Spinal cord (tissue), 10 donors: ENCODE results near the gene C4orf50. TPM values are rescaled to one million over a fixed set of nuclear protein-coding genes. Genes with fewer than 3 reads are reported as not detected.
"Not testable (repeated sequence)": the region's sequence is repeated elsewhere in the genome, so short reads cannot be mapped to it uniquely, and the experiment has no call there.

Experiments
- DNase-seq, 6 donors: peaks; one replicate each; pipeline versions ENCODE4 v3.0.0 to v3.0.0-alpha.2; 2013 to 2015; ENCODE audit warnings: low spot score in 6 of 6, low read depth in 4 of 6
- H3K27ac ChIP-seq: one replicate; pipeline ENCODE4 v1.5.1; 2013; ENCODE audit warnings: low read depth, low read length, control low read depth
- H3K27me3 ChIP-seq: one replicate; pipeline ENCODE4 v1.6.1; 2013; ENCODE audit warnings: low read length; ENCODE audit not compliant: control insufficient read depth, insufficient read depth
- H3K36me3 ChIP-seq: one replicate; pipeline ENCODE4 v1.6.1; 2013; ENCODE audit warnings: low read length; ENCODE audit not compliant: control insufficient read depth, insufficient read depth
- H3K4me1 ChIP-seq: one replicate; pipeline ENCODE4 v1.6.1; 2013; ENCODE audit warnings: low read length; ENCODE audit not compliant: control insufficient read depth, insufficient read depth
- H3K4me3 ChIP-seq: one replicate; pipeline ENCODE4 v1.5.1; 2013; ENCODE audit warnings: low read depth, low read length, control low read depth
- H3K9me3 ChIP-seq: one replicate; pipeline ENCODE4 v1.6.1; 2013; ENCODE audit warnings: low read length; ENCODE audit not compliant: control insufficient read depth, insufficient read depth
- WGBS: methylation state at CpG from one replicate; pipeline ENCODE4 v1.1.5; 2013; ENCODE audit warnings: missing lambda C conversion rate; ENCODE audit not compliant: insufficient coverage; 5-methylcytosine and 5-hydroxymethylcytosine counted together
- polyA plus RNA-seq, 2 donors: library from polyadenylated mRNA; unstranded; fragments of 120-200 nt; gene quantifications; one replicate each; pipeline ENCODE4 v1.2.1, GENCODE V29; 2013; ENCODE audit not compliant: insufficient read length in 2 of 2
- total RNA-seq, 2 donors: library from RNA; depleted of rRNA in 1 of 2; stranded (reverse); fragments of 120-200 nt in 1 of 2; fragments of >200 nt in 1 of 2; gene quantifications; one replicate each; pipeline versions ENCODE4 v1.2.3 to v1.2.4, GENCODE V29; 2013 to 2014
- donor health status: healthy.

Gene C4orf50
- total and polyA plus RNA-seq, 4 donors, result 1.9 to 6.4 (median 2.7) TPM

- WGBS, result 88% methylated on average over 2 of the region's 3 CpGs
- DNase-seq, result no peak
- Histone ChIP-seq H3K4me3 (no peak overlapping the region), H3K4me1 (peaks cover 8% of the 10 kb centered on the region), H3K27ac (no peak overlapping the region), H3K27me3 (peaks cover 18% of the 10 kb centered on the region), H3K36me3 (no peaks in the 10 kb centered on the region), H3K9me3 (no peaks in the 10 kb centered on the region)
Measured at GRCh38 chr4:6010789-6011188, 7.4 kb downstream of the C4orf50 start.

- 38% methylated on average over 7 of the region's 8 CpGs for WGBS
- peaks cover 20% of the 10 kb centered on the region for H3K27me3 ChIP-seq
Measured at GRCh38 chr4:6009452-6009851, 8.8 kb downstream of the C4orf50 start.

GRCh38 chr4:6008766-6009385 is 9.4 kb downstream of the C4orf50 start:
- 83% methylated on average over 12 of the region's 19 CpGs for WGBS
- H3K27me3 ChIP-seq, result peaks cover 20% of the 10 kb centered on the region

More at GRCh38 chr4:6009452-6009851, 8.8 kb downstream of the C4orf50 start:
- Histone ChIP-seq H3K36me3 (no peaks in the 10 kb centered on the region), H3K27ac (no peak overlapping the region), H3K4me1 (peaks cover 8% of the 10 kb centered on the region), H3K9me3 (no peaks in the 10 kb centered on the region), H3K4me3 (no peak overlapping the region)
- DNase-seq, result no peak

GRCh38 chr4:6008092-6008551 is 10.1 kb downstream of the C4orf50 start:
- H3K27ac ChIP-seq, result no peak overlapping the region
- DNase-seq, result no peak
- no peaks in the 10 kb centered on the region for H3K36me3 ChIP-seq
- peaks cover 8% of the 10 kb centered on the region for H3K4me1 ChIP-seq
- no peaks in the 10 kb centered on the region for H3K9me3 ChIP-seq
- WGBS, result 17% methylated on average over 54 of the region's 54 CpGs
- peaks cover 20% of the 10 kb centered on the region for H3K27me3 ChIP-seq
- H3K4me3 ChIP-seq, result no peak overlapping the region

More at GRCh38 chr4:6008766-6009385, 9.4 kb downstream of the C4orf50 start:
- DNase-seq, result no peak
- H3K9me3 ChIP-seq, result no peaks in the 10 kb centered on the region
- no peak overlapping the region for H3K4me3 ChIP-seq
- H3K27ac ChIP-seq, result no peak overlapping the region
- H3K4me1 ChIP-seq, result peaks cover 8% of the 10 kb centered on the region
- H3K36me3 ChIP-seq, result no peaks in the 10 kb centered on the region

- H3K27ac ChIP-seq, result no peak overlapping the region
- H3K36me3 ChIP-seq, result no peaks in the 10 kb centered on the region
- no peak overlapping the region for H3K4me3 ChIP-seq
- H3K9me3 ChIP-seq, result no peaks in the 10 kb centered on the region
- peaks cover 24% of the 10 kb centered on the region for H3K27me3 ChIP-seq
- no peaks in the 10 kb centered on the region for H3K4me1 ChIP-seq
- 94% methylated on average over 3 of the region's 4 CpGs for WGBS
- no peak for DNase-seq
Measured at GRCh38 chr4:6005175-6005574, 13.1 kb downstream of the C4orf50 start.

- H3K4me1 ChIP-seq, H3K9me3 ChIP-seq, DNase-seq, H3K36me3 ChIP-seq, H3K4me3 ChIP-seq, H3K27ac ChIP-seq: not testable (repeated sequence)
- H3K27me3 ChIP-seq, result peaks cover 17% of the 10 kb centered on the region
- 0% methylated on average over 1 of the region's 1 CpG for WGBS
Measured at GRCh38 chr4:6003485-6003884, 14.7 kb downstream of the C4orf50 start.

- Histone ChIP-seq H3K36me3 (no peaks in the 10 kb centered on the region), H3K9me3 (no peaks in the 10 kb centered on the region), H3K27me3 (peaks cover 15% of the 10 kb centered on the region), H3K4me1 (peaks cover 4% of the 10 kb centered on the region), H3K4me3 (no peak overlapping the region), H3K27ac (no peak overlapping the region)
- 100% methylated on average over 2 of the region's 3 CpGs for WGBS
- DNase-seq, result no peak
Measured at GRCh38 chr4:6002926-6003325, 15.3 kb downstream of the C4orf50 start.

- 96% methylated on average over 4 of the region's 5 CpGs for WGBS
- DNase-seq, result no peak
- H3K4me3 ChIP-seq, result no peak overlapping the region
- no peaks in the 10 kb centered on the region for H3K36me3 ChIP-seq
- peaks cover 4% of the 10 kb centered on the region for H3K4me1 ChIP-seq
- H3K9me3 ChIP-seq, result no peaks in the 10 kb centered on the region
- no peak overlapping the region for H3K27ac ChIP-seq
- H3K27me3 ChIP-seq, result peaks cover 15% of the 10 kb centered on the region
Measured at GRCh38 chr4:6002492-6002833, 15.8 kb downstream of the C4orf50 start.

- no peaks in the 10 kb centered on the region for H3K9me3 ChIP-seq
- no peak overlapping the region for H3K4me3 ChIP-seq
- no peak overlapping the region for H3K27ac ChIP-seq
- DNase-seq, result no peak
- H3K27me3 ChIP-seq, result peaks cover 9% of the 10 kb centered on the region
- H3K36me3 ChIP-seq, result no peaks in the 10 kb centered on the region
- H3K4me1 ChIP-seq, result peaks cover 4% of the 10 kb centered on the region
- 65% methylated on average over 6 of the region's 6 CpGs for WGBS
Measured at GRCh38 chr4:6001680-6002491, 16.3 kb downstream of the C4orf50 start.
